ENCODE results near the gene PNKP.

PNKP gene

GRCh38 chr19:49814010-49814409 is 53.4 kb downstream of the PNKP start:
- DNase-seq: no peak

- peak; percentile 97 to 98 (median 98) for DNase-seq
These were observed 54.1 kb downstream of the PNKP start, which contains the start of gene FUZ for GRCh38 chr19:49812997-49813861. TSS of gene FUZ (minus strand) at chr19:49813292. CDS start at chr19:49813106, 186 bp downstream.

- no peak for DNase-seq
These were observed 54.9 kb downstream of the PNKP start for GRCh38 chr19:49812452-49812996.

- DNase-seq: no peak
These were observed 56.0 kb downstream of the PNKP start for GRCh38 chr19:49811328-49811727.

All from suppressor macrophage treated with lipopolysaccharide for 1 hour (primary cell).